Psoas muscle (tissue), 8 donors: ENCODE data around the gene CPLX3. TPM values are rescaled to one million over a fixed set of nuclear protein-coding genes. Genes with fewer than 3 reads are reported as not detected.

Experiments used
- ATAC-seq, 4 donors: fragments of 200-7000 bp; cut with Tn5 transposase; one replicate each; pipeline ENCODE4 v1.9.1; 2020; ENCODE audit warnings: moderate library complexity in 3 of 4, mild to moderate bottlenecking in 2 of 4
- DNase-seq, 2 donors: peaks; one replicate each; pipeline ENCODE4 v3.0.0-alpha.2; 2020
- H3K27ac ChIP-seq: fragments of 200-600 bp; one replicate; pipeline ENCODE4 v1.8.0; 2022
- H3K27me3 ChIP-seq, 3 donors: fragments of 200-600 bp in 1 of 3; one replicate each; pipeline versions ENCODE4 v1.6.1 to v1.8.0; 2013 to 2022; ENCODE audit warnings: low read length in 2 of 3, mild to moderate bottlenecking in 2 of 3, moderate library complexity in 1 of 3; ENCODE audit not compliant: insufficient read depth in 3 of 3
- H3K36me3 ChIP-seq, 2 donors: fragments of 200-600 bp in 1 of 2; one replicate each; pipeline versions ENCODE4 v1.6.1 to v1.8.0; 2013 to 2022; ENCODE audit warnings: low read depth in 1 of 2, mild to moderate bottlenecking in 1 of 2, moderate library complexity in 1 of 2; ENCODE audit not compliant: insufficient read depth in 1 of 2
- H3K4me1 ChIP-seq: fragments of 200-600 bp; one replicate; pipeline ENCODE4 v1.8.0; 2022
- H3K4me3 ChIP-seq: fragments of 200-600 bp; one replicate; pipeline ENCODE4 v1.8.0; 2022; ENCODE audit warnings: mild to moderate bottlenecking
- H3K9me3 ChIP-seq: fragments of 200-600 bp; one replicate; pipeline ENCODE4 v1.8.0; 2022
- CTCF ChIP-seq: fragments of 200-600 bp; IDR thresholded peaks from one replicate; pipeline ENCODE4 v1.8.0; 2022; ENCODE audit warnings: antibody characterized with exemption
- WGBS, 3 donors: extraction: QIAGEN DNeasy Blood & Tissue Kit; methylation state at CpG; one replicate each; pipeline versions ENCODE4 v1.1.6 to v1.1.7; 2013; 5-methylcytosine and 5-hydroxymethylcytosine counted together
- intact Hi-C, 2 donors: fragments of 100-400 bp; cut with DNase I; formaldehyde crosslinking; loops; one replicate each; pipeline versions ENCODE4 v1.11.0 to v1.14.2; 2022
- polyA plus RNA-seq, 3 donors: library from polyadenylated mRNA; stranded (reverse); fragments of 200-250 nt; gene quantifications; one replicate each; pipeline ENCODE4 v1.2.3, GENCODE V29; 2013
- total RNA-seq, 4 donors: library from RNA; stranded (reverse); fragmentation: NEBNext Ultra II Directional in 2 of 4; extraction: Animal tissue kit (Norgen Biotek cat#: 25700) in 2 of 4; gene quantifications; one replicate each; pipeline versions ENCODE4 v1.2.1 to v1.2.4, GENCODE V29; 2021 to 2023
- donor health status: healthy with polysubstance abuse.
- donor health status: DM: no; HTN: no; CAD: no; lungs with moderate emphysema.
- donor health status: Bipolar disorder and iron deficiency.
- donor health status: healthy.
- donor health status: DM: yes; HTN: yes; CAD: no.
- donor health status: DM: no; HTN: no; CAD: no.
- donor health status: DM: no; HTN: no; CAD: no.
- donor health status: DM: yes; HTN: yes; CAD: no.

CPLX3 gene
- total and polyA plus RNA-seq, 7 donors = 0.03 to 0.19 (median 0.04) TPM; not detected in 4

- WGBS, 3 donors = 89 to 95% (median 92%) methylated on average over 2 of the region's 2 CpGs
- ATAC-seq = no peak
- intact Hi-C loops = no loop called here
- no peaks in the 10 kb centered on the region for H3K27me3 ChIP-seq
- H3K27ac ChIP-seq = no peak overlapping the region
- peaks cover 56% of the 10 kb centered on the region for H3K4me1 ChIP-seq
- no peaks in the 10 kb centered on the region for H3K9me3 ChIP-seq
- no peak overlapping the region for H3K4me3 ChIP-seq
- DNase-seq = no peak
- peaks cover 0 to 5% of the 10 kb centered on the region in 2 donors for H3K36me3 ChIP-seq
- TF ChIP-seq CTCF = no peak
Observed at GRCh38 chr15:74865316-74865715, 38.9 kb downstream of the CPLX3 start.

- peaks cover 58% of the 10 kb centered on the region for H3K4me1 ChIP-seq
- H3K27me3 ChIP-seq = no peaks in the 10 kb centered on the region
- ATAC-seq (peak in 2 of 4 donors; percentile 23 to 41), DNase-seq (no peak)
- H3K36me3 ChIP-seq = peaks cover 0 to 9% of the 10 kb centered on the region in 2 donors
- H3K9me3 ChIP-seq = no peaks in the 10 kb centered on the region
- WGBS, 3 donors = 71 to 88% (median 74%) methylated on average over 6 of the region's 6 CpGs
- no peak for TF ChIP-seq CTCF
- peak overlapping the region; percentile 25 for H3K27ac ChIP-seq
- H3K4me3 ChIP-seq = no peak overlapping the region
- intact Hi-C loops = no loop called here
Observed at GRCh38 chr15:74866090-74866489, 39.7 kb downstream of the CPLX3 start.

DNA sequence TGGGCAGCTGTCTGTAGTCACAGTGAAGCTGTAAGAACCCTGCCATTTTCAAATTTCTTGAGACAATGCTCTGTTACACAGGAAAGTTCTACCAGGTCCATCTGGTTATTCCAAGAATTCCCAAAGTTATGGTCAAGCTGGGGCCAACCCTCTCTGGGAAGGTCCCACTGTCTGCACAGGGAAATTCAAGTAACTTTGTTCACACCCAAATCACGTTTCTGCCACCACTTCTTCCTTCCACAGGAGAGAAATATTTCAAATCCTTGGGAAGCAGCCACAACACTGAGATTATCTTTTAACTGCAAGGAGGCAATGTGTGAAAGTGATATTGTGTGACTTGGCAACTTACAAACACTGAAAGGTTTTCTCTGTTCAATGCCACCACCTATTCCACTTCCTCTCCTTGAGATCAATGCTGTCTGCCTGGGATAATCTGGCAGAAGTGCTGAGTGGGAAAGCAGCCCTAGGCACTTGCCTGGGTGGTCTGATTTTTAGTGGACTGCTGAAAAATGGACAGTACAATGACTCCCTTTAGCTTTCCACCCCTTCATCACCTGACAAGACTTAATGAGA, 41.1 kb downstream of the CPLX3 start:
- no peak for TF ChIP-seq CTCF
- peaks cover 70% of the 10 kb centered on the region for H3K4me1 ChIP-seq
- peak overlapping the region; percentile 77 for H3K27ac ChIP-seq
- ATAC-seq (no peak), DNase-seq (no peak)
- intact Hi-C loops = no loop called here
- H3K27me3 ChIP-seq = no peaks in the 10 kb centered on the region
- no peaks in the 10 kb centered on the region for H3K9me3 ChIP-seq
- peaks cover 0 to 9% of the 10 kb centered on the region in 2 donors for H3K36me3 ChIP-seq
- 14 to 21% (median 17%) methylated on average over 1 of the region's 1 CpG for WGBS, 3 donors
- H3K4me3 ChIP-seq = no peak overlapping the region

DNA sequence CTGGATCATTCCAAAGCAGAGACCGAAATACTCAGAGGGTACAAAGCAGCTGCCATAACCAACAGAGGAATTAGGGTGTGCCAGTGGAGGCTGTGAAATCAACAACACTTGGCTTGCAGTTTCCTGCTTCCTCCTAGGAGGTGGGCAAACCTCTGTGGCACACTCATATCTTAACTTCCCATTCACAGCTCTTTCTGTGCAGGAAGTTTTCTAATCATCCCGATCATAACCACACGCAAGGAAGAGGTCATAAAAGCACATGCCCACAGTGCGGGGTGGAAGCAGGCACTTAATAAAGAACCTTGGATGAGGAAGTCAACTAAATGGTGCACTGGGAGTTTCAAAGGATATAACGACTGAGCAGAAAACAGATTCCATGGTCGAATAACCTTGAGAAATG, 41.6 kb downstream of the CPLX3 start:
- H3K4me1 ChIP-seq = peaks cover 70% of the 10 kb centered on the region
- H3K27me3 ChIP-seq = no peaks in the 10 kb centered on the region
- H3K9me3 ChIP-seq = no peaks in the 10 kb centered on the region
- DNase-seq (no peak), ATAC-seq (no peak)
- no peak overlapping the region for H3K4me3 ChIP-seq
- WGBS, 3 donors = 49 to 66% (median 57%) methylated on average over 6 of the region's 6 CpGs
- peaks cover 0 to 9% of the 10 kb centered on the region in 2 donors for H3K36me3 ChIP-seq
- TF ChIP-seq CTCF = no peak
- peak overlapping the region; percentile 77 for H3K27ac ChIP-seq
- intact Hi-C loops = no loop called here

DNA sequence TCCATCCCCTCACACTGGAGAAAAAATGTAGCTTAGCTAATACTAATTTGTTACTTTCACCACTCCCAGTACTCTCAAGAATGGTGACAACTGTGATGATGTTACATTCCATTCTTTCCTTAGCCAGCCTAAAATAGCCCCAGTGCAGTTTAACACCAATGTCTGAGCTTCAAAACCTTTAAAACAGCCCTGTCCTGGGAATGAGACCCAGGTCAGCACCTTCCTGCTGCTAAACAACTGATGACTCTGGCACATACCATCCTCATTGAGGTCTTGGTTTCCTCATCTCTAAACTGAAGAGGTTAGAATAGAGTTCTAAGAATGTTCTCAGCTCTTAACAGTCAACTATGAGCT, 42.9 kb downstream of the CPLX3 start:
- Histone ChIP-seq H3K9me3 (no peaks in the 10 kb centered on the region), H3K27ac (peak overlapping the region; percentile 77), H3K27me3 (no peaks in the 10 kb centered on the region), H3K36me3 (peaks cover 0 to 5% of the 10 kb centered on the region in 2 donors), H3K4me1 (peaks cover 60% of the 10 kb centered on the region), H3K4me3 (peak overlapping the region; percentile 39)
- TF ChIP-seq CTCF = no peak
- DNase-seq = no peak
- peak in 2 of 4 donors; percentile 57 to 67 for ATAC-seq
- intact Hi-C loops = no loop called here
